Large intestine (tissue), 3 donors: ENCODE measurements around the gene STARD5. TPM values are rescaled to one million over a fixed set of nuclear protein-coding genes. Genes with fewer than 3 reads are reported as not detected.

ENCODE experiments used
- DNase-seq, 2 donors: peaks; one replicate each; pipeline versions ENCODE4 v3.0.0 to v3.0.0-alpha.2; 2013
- H3K27ac ChIP-seq: one replicate; pipeline ENCODE4 v1.5.1; 2013; ENCODE audit warnings: low read length
- H3K27me3 ChIP-seq: 2 replicates; pipeline ENCODE4 v1.6.1; 2013; ENCODE audit warnings: low read length; ENCODE audit not compliant: control insufficient read depth, insufficient read depth
- H3K36me3 ChIP-seq: 2 replicates; pipeline ENCODE4 v1.6.1; 2013; ENCODE audit warnings: low read length; ENCODE audit not compliant: control insufficient read depth, insufficient read depth
- H3K4me1 ChIP-seq: one replicate; pipeline ENCODE4 v1.6.1; 2013; ENCODE audit warnings: low read length; ENCODE audit not compliant: control insufficient read depth, insufficient read depth
- H3K4me3 ChIP-seq: one replicate; pipeline ENCODE4 v1.5.1; 2013; ENCODE audit warnings: low read length
- H3K9me3 ChIP-seq: one replicate; pipeline ENCODE4 v1.6.1; 2013; ENCODE audit warnings: mild to moderate bottlenecking, low read depth, low read length, moderate library complexity; ENCODE audit not compliant: control insufficient read depth
- WGBS: methylation state at CpG from one replicate; pipeline ENCODE4 v1.1.5; 2013; ENCODE audit warnings: low lambda C conversion rate; ENCODE audit not compliant: insufficient coverage; 5-methylcytosine and 5-hydroxymethylcytosine counted together
- polyA plus RNA-seq: library from polyadenylated mRNA; unstranded; fragments of 120-200 nt; gene quantifications from one replicate; pipeline ENCODE4 v1.2.1, GENCODE V29; 2013

STARD5 gene
- polyA plus RNA-seq, 1 donor = 31.2 TPM

DNA sequence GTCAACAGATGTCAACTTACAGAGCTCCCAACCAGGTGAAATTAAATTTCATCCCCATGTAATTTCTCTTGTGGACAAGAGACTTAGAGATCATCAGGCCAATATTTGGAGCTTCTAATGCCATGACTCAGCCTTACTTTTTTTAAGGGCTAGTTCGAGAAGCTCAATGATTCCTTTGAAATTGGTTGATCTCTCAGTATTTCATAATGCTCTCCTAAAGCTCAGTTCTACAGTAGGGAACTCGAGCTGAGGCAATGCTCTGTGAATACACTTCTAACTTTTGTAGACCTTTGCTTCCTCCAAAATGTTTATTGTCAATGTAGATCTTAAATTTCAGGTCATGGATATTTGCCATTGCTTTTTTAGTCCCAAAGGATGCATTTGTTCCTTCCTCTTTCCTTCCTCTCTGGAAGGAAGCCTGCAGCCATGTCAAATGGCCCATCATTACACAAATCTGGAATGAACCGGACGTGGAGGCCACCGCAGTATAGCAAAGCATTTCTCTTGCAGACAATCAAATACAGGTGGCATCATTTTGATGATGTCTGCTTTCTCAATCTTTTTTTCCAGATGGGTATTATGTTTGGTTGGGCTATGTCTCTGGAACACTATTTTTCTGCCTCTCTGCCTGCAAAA, 28.3 kb downstream of the STARD5 start:
- Histone ChIP-seq H3K4me3 (no peak overlapping the region), H3K27me3 (peaks cover 3% of the 10 kb centered on the region), H3K27ac (no peak overlapping the region), H3K36me3 (no peaks in the 10 kb centered on the region), H3K4me1 (no peaks in the 10 kb centered on the region), H3K9me3 (no peaks in the 10 kb centered on the region)
- WGBS = no CpG with 5 or more reads among the region's 5 CpGs
- no peak for DNase-seq

DNA sequence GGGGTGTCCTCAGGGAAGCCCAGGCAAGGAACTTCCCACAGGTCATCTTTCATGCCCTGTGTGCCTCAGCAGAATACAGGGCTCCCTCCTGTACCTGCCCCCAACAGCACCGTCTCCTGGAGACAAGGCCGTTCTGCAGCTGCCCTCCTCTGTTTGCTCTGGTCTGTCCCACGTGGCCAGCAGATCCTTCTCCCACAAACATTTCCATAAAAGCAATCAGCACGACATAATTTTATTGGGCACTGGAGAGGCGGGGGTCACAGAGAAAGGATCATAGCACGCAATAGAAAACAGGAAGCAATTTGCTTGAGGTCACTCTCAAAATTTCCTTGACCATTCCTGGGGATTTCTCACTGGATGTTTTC, 29.4 kb downstream of the STARD5 start:
- no peaks in the 10 kb centered on the region for H3K36me3 ChIP-seq
- no peaks in the 10 kb centered on the region for H3K9me3 ChIP-seq
- peaks cover 3% of the 10 kb centered on the region for H3K27me3 ChIP-seq
- no peak for DNase-seq
- H3K27ac ChIP-seq = no peak overlapping the region
- no peaks in the 10 kb centered on the region for H3K4me1 ChIP-seq
- no peak overlapping the region for H3K4me3 ChIP-seq
- no CpG with 5 or more reads among the region's 6 CpGs for WGBS

DNA sequence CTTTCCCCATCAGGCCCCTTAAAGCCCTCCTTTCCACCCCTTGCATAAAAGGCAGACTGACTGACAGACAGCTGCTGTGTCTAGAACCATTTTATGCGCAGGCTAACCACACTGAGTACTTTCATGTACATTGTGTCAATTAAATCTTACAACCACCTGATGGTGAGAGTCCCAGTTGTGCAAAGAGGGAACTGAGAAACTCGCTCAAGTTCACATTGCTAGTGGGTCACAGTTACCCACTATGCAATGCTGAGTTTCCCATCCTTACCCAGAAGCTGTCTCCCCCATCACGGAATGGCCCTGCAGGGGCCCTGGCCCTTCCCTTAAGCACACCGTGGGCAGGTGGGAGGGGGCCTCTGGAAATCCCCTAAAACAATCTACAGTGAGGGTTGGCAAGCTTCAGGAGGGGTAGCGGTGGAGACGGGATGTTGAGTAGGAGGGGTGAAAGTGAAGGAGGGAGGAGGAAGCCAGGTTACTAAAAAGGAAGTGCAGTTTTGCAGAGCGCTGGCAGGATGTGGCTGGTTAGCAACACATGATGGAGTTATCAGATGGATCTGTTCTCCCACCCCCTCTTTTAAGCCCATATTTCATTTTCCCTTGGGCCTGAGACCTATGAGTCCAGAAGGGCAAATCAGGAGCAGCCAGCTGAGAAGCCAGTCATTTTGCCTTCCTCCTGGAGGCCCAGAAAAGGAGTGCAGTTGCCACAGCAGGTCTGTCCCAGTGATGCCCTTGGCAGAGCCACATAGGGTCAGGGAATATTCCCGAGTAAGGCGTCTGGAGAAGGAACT, 30.0 kb downstream of the STARD5 start:
- H3K9me3 ChIP-seq = no peaks in the 10 kb centered on the region
- no peak overlapping the region for H3K4me3 ChIP-seq
- WGBS = no CpG with 5 or more reads among the region's 9 CpGs
- H3K36me3 ChIP-seq = no peaks in the 10 kb centered on the region
- peaks cover 3% of the 10 kb centered on the region for H3K27me3 ChIP-seq
- H3K27ac ChIP-seq = no peak overlapping the region
- DNase-seq = peak in 1 of 2 donors; percentile 27
- no peaks in the 10 kb centered on the region for H3K4me1 ChIP-seq

DNA sequence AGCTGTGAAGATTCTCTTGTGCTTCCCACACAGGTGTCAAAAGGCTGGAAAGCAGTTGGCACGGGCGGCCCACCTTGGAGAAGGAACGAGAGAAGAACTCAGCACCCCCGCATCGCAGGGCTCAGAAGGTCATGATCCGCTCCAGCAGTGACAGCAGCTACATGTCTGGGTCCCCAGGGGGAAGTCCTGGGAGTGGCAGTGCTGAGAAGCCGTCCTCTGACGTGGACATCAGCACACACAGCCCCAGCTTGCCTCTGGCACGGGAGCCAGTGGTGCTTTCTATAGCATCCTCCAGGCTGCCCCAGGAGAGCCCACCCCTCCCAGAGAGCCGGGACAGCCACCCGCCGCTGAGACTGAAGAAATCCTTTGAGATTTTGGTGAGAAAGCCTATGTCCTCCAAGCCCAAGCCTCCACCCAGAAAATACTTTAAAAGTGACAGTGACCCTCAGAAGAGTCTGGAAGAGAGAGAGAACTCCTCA, 31.4 kb downstream of the STARD5 start:
- Histone ChIP-seq H3K27ac (no peak overlapping the region), H3K27me3 (peaks cover 3% of the 10 kb centered on the region), H3K4me1 (no peaks in the 10 kb centered on the region), H3K9me3 (no peaks in the 10 kb centered on the region), H3K36me3 (no peaks in the 10 kb centered on the region), H3K4me3 (no peak overlapping the region)
- no peak for DNase-seq
- no CpG with 5 or more reads among the region's 12 CpGs for WGBS

DNA sequence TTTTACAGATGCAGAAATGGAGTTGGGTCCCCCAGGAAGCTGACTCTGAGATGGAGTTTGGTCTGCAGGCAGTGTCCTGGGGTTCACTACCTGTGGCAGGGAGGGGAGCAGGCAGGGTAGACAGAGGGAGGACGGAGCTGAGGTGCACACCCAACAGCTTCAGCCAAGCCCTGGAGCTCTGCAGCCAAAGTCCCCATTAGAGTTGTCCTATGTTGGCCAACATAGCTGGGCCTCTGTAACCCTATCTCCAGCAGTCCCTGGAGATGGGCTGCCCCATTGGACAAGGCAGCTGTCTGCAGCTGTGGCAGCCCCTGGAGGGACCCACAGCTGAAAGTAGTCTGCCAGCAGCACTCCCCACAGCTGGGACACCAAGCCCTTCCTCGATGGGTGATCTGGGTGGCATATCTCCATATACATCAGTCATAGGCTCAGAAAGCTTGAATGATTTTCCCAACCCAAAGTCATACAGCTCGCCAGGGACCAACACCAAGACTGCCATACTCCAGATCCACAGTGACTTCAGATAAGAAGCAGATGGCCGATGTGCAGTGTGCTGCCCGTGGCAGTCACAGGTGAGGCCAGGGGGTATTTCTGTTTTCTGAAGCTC, 31.9 kb downstream of the STARD5 start:
- no peak overlapping the region for H3K4me3 ChIP-seq
- H3K27ac ChIP-seq = no peak overlapping the region

DNA sequence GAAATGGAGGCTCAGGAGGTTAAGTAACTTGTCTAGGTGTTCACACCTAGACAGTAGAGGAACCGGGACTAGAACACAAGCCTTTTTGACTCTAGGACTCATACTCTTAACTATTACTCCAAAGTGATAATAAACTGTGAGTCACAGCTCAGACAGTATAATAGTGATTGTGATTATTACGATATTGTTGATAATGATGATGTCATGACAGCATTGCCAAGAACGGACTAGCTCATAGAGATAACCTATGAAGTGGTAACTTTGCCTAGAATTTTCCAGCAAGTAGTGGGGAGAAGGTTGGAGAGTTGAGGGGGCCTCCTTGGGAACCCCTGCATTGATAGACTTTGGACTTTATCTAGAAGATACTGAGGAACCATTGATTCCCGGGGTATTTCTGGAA, 34.0 kb downstream of the STARD5 start:
- WGBS = 80% methylated on average over 1 of the region's 4 CpGs
- no peak for DNase-seq
- H3K4me1 ChIP-seq = no peaks in the 10 kb centered on the region
- H3K36me3 ChIP-seq = no peaks in the 10 kb centered on the region
- H3K27ac ChIP-seq = no peak overlapping the region
- no peak overlapping the region for H3K4me3 ChIP-seq
- H3K9me3 ChIP-seq = no peaks in the 10 kb centered on the region
- no peaks in the 10 kb centered on the region for H3K27me3 ChIP-seq

More for the DNA sequence above, 31.9 kb downstream of the STARD5 start:
- Histone ChIP-seq H3K4me1 (no peaks in the 10 kb centered on the region), H3K36me3 (no peaks in the 10 kb centered on the region), H3K27me3 (peaks cover 3% of the 10 kb centered on the region), H3K9me3 (no peaks in the 10 kb centered on the region)
- no CpG with 5 or more reads among the region's 5 CpGs for WGBS
- DNase-seq = no peak

DNA sequence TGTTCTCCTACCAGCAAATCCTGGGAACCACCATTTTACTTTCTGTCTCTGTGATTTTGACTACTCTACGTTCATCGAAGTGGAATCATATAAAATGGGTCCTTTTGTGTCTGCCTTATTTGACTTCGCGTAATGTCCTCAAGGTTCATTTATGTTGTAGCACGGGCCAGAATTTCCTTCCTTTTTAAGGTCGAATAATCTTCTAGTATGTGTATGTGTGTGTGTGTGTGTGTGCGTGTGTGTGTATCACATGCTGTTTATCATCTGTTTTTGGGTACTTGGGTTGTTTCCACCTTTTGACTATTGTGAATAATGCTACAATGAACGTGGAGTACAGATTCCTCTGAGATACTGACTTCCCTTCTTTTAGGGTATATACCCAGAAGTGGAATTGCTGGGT, 35.3 kb downstream of the STARD5 start:
- no peaks in the 10 kb centered on the region for H3K36me3 ChIP-seq
- H3K4me1 ChIP-seq = no peaks in the 10 kb centered on the region
- H3K27ac ChIP-seq = no peak overlapping the region
- DNase-seq = no peak
- no peak overlapping the region for H3K4me3 ChIP-seq
- H3K9me3 ChIP-seq = no peaks in the 10 kb centered on the region
- H3K27me3 ChIP-seq = no peaks in the 10 kb centered on the region
- WGBS = no CpG with 5 or more reads among the region's 8 CpGs

DNA sequence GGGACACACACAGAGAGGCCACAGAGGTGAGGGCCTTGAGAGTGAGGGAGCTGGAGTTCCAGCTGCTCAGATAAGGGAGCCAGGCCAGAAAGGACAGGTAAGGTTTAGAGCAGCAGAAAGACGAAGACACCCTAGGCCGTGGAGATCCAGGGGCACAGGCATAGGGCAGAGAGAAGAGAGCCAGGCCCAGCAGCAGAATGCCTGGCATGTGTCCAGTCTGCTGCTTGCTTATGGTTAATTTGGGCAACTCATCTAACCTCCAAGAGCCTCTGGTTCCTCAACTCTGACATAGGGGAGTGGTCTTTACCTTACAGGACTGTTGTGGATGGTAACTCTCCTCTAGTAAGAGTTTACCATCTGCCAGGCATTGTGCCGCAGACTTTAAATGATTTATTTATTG, 35.9 kb downstream of the STARD5 start:
- Histone ChIP-seq H3K27ac (no peak overlapping the region), H3K36me3 (no peaks in the 10 kb centered on the region), H3K27me3 (no peaks in the 10 kb centered on the region), H3K9me3 (no peaks in the 10 kb centered on the region), H3K4me1 (no peaks in the 10 kb centered on the region), H3K4me3 (no peak overlapping the region)
- WGBS = no CpG with 5 or more reads among the region's 3 CpGs
- DNase-seq = no peak

DNA sequence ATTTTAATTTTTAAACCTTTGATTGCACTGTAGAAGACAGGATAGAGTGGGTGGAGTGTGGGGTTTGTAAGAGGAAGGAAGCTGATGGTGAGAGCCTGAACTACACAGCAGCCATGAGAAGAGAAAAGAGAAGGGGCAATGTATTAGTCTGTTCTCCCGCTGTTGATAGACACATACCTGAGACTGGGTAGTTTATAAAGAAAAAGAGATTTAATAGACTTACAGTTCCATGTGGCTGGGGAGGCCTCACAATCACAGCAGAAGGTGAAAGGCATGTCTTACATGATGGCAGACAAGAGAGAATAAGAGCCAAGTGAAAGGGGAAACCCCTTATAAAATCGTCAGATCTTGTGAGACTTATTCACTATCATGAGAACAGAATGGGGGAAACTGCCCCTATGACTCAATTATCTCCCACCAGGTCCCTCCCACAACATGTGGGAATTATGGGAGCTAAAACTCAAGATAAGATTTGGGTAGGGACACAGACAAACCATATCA, 37.3 kb downstream of the STARD5 start:
- Histone ChIP-seq H3K27ac (no peak overlapping the region), H3K36me3 (no peaks in the 10 kb centered on the region), H3K4me1 (no peaks in the 10 kb centered on the region), H3K4me3 (no peak overlapping the region), H3K9me3 (no peaks in the 10 kb centered on the region), H3K27me3 (no peaks in the 10 kb centered on the region)
- 67% methylated on average over 1 of the region's 2 CpGs for WGBS
- no peak for DNase-seq

DNA sequence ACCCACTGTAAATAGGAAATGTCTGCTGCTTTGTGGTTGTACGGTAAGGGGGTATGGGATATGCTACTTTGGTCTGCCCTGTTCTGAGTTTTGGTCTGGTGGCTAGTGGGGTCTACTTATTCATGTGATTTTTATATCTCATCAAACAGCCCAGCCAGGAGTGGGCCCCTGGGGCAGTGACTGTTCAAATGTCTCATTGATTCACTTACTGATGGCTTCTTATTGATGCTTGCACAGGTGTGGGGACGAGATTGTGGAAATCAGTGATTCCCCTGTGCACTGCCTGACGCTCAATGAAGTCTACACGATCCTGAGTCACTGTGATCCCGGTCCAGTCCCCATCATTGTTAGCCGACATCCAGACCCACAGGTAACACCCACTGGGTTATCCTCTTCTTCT, 38.5 kb downstream of the STARD5 start:
- H3K36me3 ChIP-seq = no peaks in the 10 kb centered on the region
- no peak overlapping the region for H3K27ac ChIP-seq
- no peak for DNase-seq
- H3K27me3 ChIP-seq = no peaks in the 10 kb centered on the region
- WGBS = no CpG with 5 or more reads among the region's 6 CpGs
- no peak overlapping the region for H3K4me3 ChIP-seq
- H3K9me3 ChIP-seq = no peaks in the 10 kb centered on the region
- H3K4me1 ChIP-seq = no peaks in the 10 kb centered on the region
